NCI-H226 (cell line): Measurements from ENCODE around the gene LRRC8D.

Experiments used
- DNase-seq: peaks from one replicate; pipeline ENCODE4 v3.0.0-alpha.2; 2015

The LRRC8D gene

DNA sequence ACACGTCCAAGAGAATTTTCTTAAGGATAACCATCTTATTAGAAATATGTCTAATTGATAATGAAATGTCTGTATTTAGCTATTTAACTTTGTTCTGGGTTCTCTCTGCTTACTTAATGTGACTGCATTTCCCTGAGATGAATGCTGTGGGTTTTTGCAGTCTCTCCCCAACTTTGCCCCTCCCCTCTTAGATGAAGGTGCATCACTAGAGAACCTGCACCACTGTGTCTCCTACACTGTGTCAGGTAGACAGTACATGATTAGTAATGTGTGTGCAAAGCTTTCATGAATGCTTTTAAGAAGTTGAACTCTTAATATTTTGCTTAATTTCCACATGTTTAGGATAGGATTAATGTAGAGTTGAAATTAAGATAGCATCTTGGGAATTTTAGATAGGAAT, 51.7 kb downstream of the LRRC8D start:
- DNase-seq: no peak

DNA sequence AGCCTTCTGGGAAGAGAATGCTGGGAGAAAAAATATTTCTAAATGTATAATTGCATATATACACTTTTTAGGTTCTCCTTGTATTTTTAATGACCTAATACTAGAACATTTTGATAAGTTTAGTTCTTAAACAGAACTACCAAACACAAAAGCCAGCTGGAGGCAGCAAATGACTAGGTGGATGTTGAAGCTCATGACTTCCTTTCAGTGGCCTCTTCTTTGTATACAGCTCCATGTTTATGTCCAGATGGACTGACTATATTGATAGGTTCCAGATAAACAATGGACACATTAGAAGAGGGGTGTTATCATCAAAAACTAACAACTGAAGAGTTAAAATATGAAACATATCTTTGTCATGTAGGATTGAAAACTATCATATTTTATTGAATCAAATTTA, 52.5 kb downstream of the LRRC8D start:
- no peak for DNase-seq

DNA sequence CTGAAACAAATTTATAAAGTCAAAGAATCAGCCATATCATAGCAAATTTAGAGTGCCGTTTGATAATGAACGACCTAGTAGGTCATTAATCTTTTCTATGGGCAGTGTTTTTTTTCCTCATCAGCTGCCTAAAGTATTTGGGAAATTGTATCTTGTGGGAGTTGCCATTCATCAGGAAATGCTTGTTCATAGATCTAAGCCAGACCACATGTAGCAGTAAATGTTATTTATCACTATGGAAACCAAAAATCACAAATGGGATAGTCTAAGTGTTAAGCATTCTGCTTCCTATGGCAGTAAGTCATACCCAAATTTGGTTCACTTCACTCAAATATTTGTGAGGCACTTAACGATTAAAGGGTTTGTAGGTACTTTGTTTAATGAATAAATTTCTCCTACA, 52.9 kb downstream of the LRRC8D start:
- DNase-seq: peak; percentile 91

DNA sequence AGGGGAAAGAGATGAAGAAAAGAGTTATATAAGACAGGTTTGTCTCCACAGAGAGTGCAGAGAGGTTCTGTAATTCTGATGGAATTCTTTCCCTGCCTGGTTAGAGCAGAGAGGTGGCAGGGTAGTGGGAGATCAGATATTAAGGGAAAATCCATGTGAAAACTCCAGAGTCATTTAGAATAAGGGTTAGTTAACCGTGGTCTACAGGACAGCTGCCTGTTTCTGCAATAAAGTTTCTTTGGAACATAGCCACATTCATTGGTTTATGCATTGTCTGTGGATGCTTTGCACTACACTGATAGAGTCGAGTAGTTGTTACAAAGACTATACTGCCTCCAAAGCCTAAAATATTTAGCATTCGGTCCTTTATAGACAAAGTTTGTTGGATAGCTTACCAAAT, 55.6 kb downstream of the LRRC8D start:
- DNase-seq: no peak

DNA sequence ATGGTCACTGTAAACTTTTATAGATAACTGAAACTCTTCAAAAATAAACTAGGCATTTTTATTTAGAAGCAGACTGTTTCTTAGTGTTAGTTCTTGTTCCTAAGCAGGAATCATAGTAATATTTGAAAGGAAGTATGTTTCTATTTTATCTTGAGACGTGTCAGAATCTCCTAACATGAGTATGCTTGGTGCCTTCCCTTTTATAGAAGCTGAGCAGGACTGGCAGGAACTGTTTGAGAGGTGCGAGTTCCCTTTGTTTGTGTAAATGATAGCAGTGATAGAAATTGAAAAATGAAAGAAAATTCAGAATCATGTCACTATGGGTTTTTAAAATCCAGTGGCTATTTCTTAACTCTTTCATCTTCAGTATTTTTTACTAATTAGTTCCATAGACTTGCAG, 56.9 kb downstream of the LRRC8D start:
- no peak for DNase-seq

DNA sequence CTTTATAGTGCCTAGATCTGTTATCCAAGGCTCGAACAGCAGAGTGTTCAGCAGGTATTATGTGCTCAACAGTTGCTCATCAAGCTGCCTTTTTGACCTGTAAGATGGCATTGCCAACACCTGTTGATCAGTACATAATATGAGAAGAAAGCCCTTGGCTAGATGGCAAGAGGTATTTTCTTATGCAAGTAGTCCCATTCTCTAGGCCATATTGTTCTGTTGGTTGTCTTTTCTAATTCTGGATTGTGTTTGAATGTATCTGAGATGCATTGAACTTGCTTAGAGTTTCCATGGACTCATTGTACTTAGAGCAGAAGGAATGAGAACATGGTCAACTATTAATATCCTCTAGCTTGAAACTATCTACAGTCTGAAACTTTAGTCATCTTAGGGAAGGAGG, 57.4 kb downstream of the LRRC8D start:
- no peak for DNase-seq

DNA sequence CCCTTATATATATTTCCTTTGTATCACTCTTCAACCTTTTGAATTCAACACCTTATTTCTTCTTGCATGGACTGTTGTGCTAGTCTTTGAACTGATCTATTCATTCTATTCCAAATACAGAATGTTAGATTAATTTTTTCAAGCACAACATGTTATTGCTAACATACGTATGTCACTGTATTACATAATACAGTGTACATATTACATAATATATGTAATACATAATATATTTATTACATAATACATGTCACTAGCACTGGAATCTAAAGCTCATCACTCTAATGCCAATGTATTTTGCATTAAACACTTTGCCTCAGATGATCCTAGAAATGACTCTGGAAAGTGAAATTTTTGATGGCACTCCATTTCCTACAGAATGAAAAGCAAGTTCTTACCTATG, 59.8 kb downstream of the LRRC8D start:
- no peak for DNase-seq

DNA sequence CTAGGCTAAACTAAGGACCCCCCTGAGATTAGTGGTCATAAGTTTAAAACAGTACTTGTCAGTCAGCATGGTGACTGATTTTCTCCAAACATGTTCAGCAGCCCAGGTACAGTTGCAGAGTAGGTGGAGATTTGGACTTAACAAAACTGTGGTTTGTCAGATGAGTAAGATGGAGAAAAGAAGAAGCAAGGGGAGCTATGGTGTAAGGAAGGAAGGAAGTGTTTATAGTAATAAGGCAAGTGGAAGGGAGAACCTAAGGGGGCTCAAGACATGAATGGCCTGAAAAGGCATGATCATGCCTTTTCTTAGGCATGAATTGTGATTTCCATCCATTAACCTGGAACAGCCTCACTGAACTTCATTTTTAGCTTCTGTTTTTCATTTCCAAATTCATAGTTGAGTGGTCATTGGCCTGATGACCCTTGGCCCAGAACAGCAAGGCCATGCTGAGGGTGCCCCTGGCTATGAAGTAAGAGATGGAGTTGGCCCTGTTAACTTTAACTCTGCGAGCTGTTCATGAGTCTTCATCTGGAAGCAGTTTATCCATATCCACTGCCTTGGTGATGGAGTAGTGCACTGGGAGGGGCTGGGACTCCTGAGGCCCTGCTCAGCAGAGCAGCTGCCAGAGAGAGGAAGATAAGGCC, 60.7 kb downstream of the LRRC8D start:
- DNase-seq: peak; percentile 14

DNA sequence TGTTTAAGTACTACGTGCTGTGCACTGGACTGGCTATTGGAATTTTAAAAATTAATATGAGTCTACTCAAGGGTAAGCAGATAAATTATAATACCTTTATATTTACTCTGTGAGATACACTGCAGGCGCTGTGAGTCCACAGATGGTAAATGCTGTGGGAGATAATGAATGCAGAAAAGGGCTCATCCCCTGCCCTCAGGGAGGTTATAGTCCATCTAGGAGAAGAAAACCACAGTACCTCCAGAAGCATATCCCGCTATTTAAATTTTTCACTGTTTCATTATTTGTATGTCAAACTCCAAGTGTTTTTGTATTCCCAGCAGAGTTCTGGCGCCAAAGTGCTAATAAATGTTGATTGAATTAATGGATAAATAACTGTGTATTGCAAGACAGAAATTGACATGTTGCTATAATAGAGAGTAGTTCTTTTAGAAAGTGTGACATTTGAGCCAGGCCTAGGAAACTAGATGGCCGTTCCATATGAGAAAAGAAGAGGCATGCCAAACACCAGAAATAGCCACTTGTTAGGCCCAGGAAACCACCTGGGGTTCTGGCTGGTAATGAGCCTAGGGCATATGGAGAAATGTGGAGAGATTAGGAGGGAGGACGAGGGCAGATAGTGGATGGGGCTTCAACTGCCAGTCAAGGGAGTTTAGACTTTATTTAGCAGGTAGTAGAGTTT, 61.7 kb downstream of the LRRC8D start:
- no peak for DNase-seq

DNA sequence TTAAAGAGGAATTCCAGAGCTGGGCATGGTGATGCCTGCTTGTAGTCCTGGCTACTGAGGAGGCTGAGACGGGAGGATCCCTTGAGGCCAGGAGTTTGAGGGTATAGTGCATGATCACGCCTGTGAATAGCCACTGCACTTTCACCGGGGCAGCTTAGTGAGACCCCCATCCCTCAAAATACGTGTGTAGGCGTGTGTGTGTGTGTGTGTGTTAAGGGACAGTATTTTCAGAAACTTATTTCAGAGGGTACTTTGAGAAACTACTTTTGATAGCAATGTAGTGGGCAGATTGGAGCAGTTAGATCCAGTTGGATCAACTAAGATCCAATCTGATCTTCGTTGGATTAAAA, 62.2 kb downstream of the LRRC8D start:
- no peak for DNase-seq

DNA sequence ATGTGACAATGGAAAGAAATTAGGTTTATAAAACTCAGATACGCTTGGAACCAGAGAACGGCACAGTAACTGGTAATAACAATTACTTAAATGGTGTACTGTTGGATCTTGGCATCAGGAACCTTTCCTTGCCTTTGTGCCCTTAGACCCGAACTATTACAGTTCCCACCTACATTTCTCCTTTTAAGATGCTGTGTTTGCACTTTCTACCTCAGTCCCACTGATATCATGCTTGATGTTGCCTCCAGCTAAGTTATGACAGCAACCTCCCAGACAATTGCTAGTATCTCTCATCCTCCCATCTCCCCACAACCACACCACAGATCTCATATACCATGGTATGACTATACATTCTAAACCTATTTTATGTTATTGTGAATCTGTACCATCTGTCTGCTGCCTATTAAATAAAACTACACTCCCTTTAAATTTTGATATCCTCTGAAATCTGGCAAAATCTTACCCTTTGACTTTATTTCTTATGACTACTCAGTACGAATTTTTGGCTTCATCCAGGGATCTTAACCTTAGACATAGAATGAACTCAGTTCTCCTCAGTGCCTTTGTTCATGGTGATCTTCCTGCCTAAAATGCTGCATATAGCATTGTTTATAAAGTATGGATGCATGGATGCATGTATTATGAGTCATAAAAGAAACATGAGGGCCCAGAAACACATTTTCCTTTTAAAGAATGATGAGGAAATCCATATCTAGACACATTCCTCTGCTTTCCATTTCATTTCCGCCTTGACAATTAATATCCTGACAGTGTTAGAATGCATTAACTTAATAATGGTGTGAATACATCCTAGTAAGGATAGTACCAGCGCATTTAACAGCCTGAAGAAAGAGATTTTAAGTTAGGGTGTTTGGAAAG, 64.1 kb downstream of the LRRC8D start:
- DNase-seq: peak; percentile 80

DNA sequence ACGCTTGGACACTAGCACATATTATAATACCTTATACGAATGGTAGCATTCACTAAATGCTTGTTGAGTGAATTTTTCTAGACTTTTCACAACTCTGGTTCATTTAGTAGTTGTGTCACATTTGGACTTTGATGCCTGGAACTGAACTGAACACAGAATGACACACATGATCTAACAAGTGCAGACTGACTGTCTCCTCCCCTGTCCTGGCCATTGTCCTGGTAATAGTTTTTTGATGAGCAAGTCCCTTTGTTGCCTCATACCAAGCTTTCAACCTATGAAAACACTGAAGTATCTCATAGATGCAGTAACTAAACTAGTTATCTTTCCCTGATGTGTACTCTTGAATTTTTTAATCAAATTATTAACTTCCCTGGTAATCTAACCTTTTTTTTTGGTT, 66.4 kb downstream of the LRRC8D start:
- DNase-seq: peak; percentile 15

DNA sequence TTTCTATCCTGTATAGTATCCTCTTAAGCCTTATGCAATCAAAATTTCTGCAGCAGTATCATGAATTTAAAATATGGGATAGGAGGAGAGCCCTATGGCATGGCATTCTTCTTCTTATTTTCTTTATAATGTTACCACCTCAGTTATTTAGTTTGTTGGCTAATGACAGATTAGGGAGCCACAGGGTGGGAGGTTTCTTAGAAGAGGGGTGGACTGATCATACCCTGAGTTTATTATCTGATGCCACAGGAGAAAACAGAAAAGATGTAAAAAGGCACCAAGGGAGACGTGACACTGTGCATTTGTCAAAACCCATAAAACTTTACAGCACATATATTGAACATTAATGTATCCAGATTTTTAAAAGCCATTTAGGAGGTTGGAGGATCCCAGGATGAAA, 66.9 kb downstream of the LRRC8D start:
- no peak for DNase-seq

DNA sequence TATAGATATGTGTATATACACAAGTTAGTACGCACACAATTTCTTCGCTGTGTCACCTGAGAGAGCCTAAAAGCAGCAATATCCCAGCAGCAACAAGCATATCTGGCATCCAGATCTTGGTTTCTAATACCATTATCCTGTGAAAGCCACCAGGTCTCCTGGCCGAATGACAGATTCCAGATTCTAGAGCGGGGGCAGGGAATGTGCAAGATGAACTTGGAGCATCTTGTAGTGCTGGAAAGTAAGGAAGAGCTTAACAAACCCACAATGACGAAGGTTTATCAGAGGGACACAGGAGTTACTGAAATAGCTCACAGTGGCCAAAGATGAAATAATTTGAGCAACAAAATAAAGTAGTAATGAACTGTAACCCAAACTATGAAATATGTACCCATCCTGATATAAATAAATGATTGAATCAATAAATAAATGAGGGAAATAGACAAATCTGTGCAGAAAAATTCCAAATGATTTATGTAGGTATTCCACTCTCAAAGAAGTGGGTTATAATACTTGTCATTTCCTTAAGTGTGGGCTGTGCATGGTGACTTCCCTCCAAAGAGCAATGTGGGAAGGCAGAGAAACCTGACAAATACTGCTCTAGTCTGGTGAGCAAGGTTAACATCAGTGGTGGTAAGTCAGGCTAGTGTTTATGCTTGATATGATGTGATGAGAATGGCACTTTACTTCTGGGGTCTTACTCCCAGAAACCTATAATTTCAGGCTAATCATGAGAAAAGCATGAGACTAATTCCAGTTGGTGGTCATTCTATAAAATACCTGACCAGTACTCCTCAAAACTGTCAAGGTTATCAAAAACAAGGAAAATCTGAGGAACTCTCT, 67.9 kb downstream of the LRRC8D start:
- DNase-seq: peak; percentile 86

DNA sequence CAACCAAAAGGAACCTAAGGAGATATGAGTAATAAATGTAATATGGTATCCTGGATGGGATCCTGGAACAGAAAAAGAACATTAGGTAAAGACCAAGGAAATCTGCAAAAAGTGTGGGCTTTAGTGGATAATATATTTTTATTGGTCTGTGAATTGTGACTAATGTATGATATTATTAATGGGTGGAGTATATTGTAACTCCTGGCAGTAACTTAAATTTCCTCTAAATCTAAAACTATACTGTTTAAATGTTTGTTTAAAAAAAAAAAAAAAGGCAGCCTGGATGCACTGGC, 68.4 kb downstream of the LRRC8D start:
- no peak for DNase-seq

DNA sequence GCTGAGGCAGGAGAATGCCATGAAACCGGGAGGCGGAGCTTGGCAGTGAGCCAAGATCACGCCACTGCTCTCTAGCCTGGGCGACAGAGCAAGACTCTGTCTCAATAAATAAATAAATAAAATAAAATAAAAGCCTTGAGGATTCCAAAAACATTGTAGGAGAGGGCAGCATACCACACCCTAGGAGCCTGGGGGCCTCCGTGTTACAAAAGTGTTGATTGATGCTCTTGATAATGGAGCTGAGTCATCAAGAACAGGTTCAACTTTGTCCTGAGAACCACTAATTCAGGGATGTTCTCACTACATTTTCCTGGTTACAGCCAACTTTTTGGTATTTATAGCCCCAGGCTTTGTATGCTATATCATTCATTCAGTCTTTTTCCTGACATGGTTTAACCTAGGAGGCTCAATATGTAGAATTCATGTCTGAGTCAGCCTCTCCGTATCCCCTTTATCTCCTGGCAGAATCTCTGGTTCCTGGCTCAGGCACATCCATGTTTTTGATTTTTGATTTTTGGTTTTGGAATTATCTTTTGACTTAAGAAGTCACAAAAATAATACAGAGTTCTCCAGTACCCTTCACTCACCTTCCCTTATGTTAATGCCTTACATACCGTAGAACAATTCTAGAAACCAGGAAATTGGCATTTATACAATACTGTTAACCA, 69.4 kb downstream of the LRRC8D start:
- peak; percentile 98 for DNase-seq

DNA sequence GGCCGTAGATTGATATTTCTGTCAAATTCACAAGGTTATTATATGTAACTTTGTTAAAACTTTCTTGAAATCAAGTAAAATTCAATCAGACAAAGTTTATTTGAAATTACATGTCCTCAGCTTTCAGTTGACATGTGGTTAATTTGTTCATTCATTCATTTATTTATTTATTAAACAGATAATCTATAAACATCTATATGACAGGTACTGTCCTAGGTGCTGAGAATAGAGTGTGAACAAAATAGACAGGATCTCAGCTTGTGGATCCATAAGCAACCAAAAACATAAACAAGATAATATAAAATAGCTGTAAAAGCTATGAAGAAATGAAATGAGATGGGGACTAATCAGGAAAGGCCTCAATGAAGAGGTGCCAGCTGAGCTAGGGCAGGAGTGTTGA, 72.0 kb downstream of the LRRC8D start:
- no peak for DNase-seq

DNA sequence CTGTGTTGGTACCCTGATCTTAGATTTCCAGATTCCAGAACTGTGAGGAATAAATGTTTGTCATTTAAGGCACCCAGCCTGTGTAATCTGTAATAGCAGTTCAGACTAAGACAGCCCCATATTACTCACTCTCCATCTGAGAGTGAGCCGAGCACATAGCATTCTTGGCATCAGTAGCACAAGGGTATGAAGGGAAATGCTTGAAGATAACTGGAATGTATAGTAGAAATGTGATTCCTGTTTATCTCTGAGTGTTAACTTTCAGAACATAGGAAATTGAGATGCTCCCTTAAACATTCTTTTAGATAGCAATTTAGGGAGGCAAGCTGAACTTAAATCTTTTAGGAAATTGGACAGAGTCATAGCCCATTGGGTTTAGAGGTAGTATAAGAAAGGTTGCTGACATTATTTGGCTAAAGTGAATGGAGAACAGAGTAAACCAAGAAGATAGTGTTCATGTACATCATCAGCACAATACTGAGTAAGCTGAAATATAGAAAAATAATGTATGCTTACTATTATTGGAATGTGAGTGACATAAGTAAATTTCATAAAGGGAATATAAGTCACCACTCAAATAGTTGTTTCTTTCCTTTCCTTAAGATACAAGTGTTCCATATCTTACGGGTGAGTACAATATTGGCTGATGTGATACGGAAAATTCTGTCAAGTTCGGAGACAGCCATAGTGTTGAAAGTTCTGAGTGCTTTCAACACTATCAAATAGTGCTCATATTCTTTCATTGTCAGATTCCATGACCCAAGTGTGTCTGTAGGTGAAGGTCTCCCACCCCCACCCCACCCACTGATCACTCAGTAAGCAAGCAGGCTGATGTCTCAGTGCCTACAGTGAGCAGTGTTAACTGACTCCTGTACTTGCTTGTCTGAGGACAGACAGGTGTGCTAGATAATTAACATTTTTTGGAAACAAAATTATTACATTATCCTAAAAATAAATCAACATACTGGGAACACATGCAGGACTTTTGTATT, 73.7 kb downstream of the LRRC8D start:
- peak; percentile 96 for DNase-seq

DNA sequence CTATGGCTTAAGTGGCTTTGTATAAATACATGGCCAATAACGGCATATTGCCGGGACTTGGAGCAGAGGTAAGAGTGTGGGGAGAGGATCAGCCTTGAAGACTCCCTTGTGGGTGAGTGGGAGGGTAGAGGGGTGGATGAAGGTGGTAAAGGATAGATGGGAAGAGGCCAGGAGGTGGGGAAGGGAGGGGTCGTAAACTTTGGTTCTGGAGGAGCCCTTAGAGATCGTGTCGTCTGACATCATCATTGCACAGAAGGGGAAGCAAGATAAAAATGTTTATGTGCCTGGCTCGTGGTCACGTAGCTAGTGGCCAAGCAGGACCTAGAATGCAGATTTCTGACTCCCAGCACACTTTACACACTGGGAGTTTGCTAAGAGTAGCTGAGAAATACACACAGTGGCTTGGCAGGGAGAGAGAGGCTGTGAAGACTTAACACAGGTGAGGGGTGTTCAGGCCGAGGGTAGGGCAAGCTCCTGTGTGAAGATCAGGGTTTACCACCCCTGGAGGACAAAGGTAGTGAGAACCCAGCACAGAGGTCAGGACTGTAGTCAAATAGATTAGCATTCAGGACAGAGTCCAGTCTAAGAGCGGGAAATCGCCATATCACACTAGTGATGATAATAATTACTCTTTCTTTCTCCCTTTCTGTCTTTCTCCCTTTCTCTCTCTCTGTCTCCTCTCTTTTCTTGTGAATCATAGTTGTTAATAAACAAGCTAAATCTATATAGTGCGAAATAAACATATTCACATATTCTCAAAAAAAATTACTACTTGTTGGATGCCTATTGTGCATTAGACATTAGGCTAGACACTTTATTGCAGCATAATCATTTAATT, 75.5 kb downstream of the LRRC8D start:
- peak; percentile 52 for DNase-seq

DNA sequence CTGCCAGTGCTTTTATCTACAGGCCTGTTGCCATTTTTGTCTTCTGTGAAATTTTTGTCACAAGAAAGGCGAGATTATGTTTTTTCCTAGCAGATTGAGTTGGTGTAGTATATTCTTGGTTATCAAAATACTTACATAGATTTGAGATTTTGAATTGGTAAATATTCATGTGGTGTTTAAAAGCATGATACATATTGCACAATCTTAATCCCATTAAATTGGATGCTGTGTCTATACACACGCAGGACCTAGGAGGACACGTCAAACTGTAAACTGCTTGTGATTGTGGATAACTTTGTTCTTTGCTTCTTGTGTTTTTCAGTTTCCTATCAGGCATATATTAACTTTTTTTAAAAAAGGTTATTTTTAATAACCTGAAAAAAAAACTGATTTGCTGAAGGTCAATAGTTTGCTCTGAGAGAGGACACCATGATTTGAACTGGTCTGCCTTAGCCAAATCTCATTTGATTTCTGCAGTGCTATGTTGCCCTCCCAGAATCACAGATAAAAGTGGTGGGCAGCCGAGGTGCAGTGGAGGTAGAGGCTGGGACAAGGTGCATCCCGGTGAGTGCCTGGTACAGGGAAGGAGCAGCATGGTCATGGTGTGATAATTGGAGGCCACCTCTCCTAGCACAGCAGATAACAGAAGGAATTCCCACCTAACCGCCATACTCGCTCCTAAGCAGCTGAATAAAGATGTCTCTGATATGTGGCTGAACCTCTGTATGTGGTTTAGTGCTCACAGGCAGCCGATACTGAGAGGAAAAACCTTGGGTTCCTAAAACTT, 76.7 kb downstream of the LRRC8D start:
- no peak for DNase-seq
